Measurements from ENCODE around the gene KANSL2. TPM values are rescaled to one million over a fixed set of nuclear protein-coding genes. Genes with fewer than 3 reads are reported as not detected.
A peak's percentile ranks its signal among the peaks of the same experiment; 100 is the strongest.

The KANSL2 gene
- polyA plus RNA-seq (2011; rRNA removed) (59.4 and 62.8 TPM in 2 replicates), polyA plus RNA-seq (2017; fragmentation: RNase III; extraction: RNeasy Plus Mini Kit Qiagen cat#74134 plus additional on column Dnase treatment) (30.2 to 31.4 TPM (median 30.3 TPM) in 3 replicates), polyA minus RNA-seq (2011; rRNA and poly(A)+ RNA removed) (93.9 and 98.2 TPM in 2 replicates)
- polyA plus RNA-seq (2012; cell fraction: cytosol; rRNA removed) = 38.6 and 39.2 TPM in 2 replicates
- polyA plus RNA-seq (2012; cell fraction: nucleus; rRNA removed) = 35.2 and 40.2 TPM in 2 replicates

GRCh38 chr12:48681710-48682532 is at the start of gene KANSL2:
Gene KANSL2 (minus strand): TSS chr12:48682238. CDS start chr12:48681632, 606 bp downstream.
- H3K27ac ChIP-seq = peak within 1 kb of the TSS; percentile 93 to 98
- H3K4me2 ChIP-seq = peak within 1 kb of the TSS; percentile 90
- no peak for FAIRE-seq
- ATAC-seq = peak; percentile 98
- peak within 1 kb of the TSS; percentile 58 for H3K4me3 ChIP-seq
- peaks cover 32% of the 10 kb centered on the region for H3K4me1 ChIP-seq
- CTCF ChIA-PET = interaction anchor here (0.6 to 1.8 kb wide), 5 partner anchors 20 to 186 kb away, joined by 3 to 10 read pairs (median 4); no protein-coding TSS in a partner anchor
- TF ChIP-seq JUN (IDR thresholded peaks at IDR 0.05) = peak; percentile 71 to 90; a peak in 3 of 5 replicates
- TF ChIP-seq HES2 (IDR thresholded peaks at IDR 0.05) = no peak
- TF ChIP-seq TP53 (CRISPR knock-in tag; IDR thresholded peaks at IDR 0.05) = no peak
- 0 out of 2 replicates have a peak, but pooled peaks have one; percentile 25 for TF ChIP-seq TFCP2L1 (CRISPR knock-in tag; IDR thresholded peaks at IDR 0.05)
- TF ChIP-seq ELK1 (IDR thresholded peaks at IDR 0.05; ENCODE audit: low read depth, low read length) = no peak
- TF ChIP-seq FOXS1 (CRISPR knock-in tag; IDR thresholded peaks at IDR 0.05) = no peak
- peak; percentile 98 for TF ChIP-seq POLR2A (IDR thresholded peaks at IDR 0.05; ENCODE audit: low read length)
- no peak for TF ChIP-seq NPAS2 (CRISPR knock-in tag; IDR thresholded peaks at IDR 0.05; ENCODE audit: borderline replicate concordance)
- TF ChIP-seq MYC (IDR thresholded peaks at IDR 0.05; ENCODE audit: borderline replicate concordance, low read length) = peak; percentile 10
- no peak for TF ChIP-seq RARB (CRISPR knock-in tag; IDR thresholded peaks at IDR 0.05)
- peak; percentile 75 for TF ChIP-seq MAX (IDR thresholded peaks at IDR 0.05)
- peak; percentile 92 for TF ChIP-seq BCL3 (IDR thresholded peaks at IDR 0.05)
- peak; percentile 99 for TF ChIP-seq PHF8 (IDR thresholded peaks at IDR 0.05; ENCODE audit: borderline replicate concordance, low read depth)
- TF ChIP-seq HDAC2 (IDR thresholded peaks at IDR 0.05) = 0 out of 2 replicates have a peak, but pooled peaks have one; percentile 30
- TF ChIP-seq PBX3 (IDR thresholded peaks at IDR 0.05) = peak; percentile 35; the same call in 1 of the 2 replicates
- TF ChIP-seq POLR2AphosphoS2 (conservative IDR thresholded peaks at IDR 0.05; ENCODE audit: low read length) = no peak
- TF ChIP-seq KDM5A (IDR thresholded peaks at IDR 0.05) = peak; percentile 87
- TF ChIP-seq MAFK (IDR thresholded peaks at IDR 0.05; ENCODE audit: partially characterized antibody) = peak; percentile 6
- POLR2A ChIA-PET = interaction anchor here (0.6 to 1.6 kb wide), 10 partner anchors 9 to 201 kb away, joined by 3 to 11 read pairs (median 4); no protein-coding TSS in a partner anchor
- H3K9me3 ChIP-seq = no peaks in the 10 kb centered on the region
- DNase-seq (ENCODE audit: low read depth in 1 of 2, low spot score in 1 of 2) = peak; percentile 99
- WGBS (ENCODE audit: missing lambda C conversion rate) = under 1% methylated on average over 33 of the region's 64 CpGs

GRCh38 chr12:48728807-48729206 is 46.8 kb upstream of the KANSL2 start:
- FAIRE-seq = no peak

More at GRCh38 chr12:48728807-48729206, 46.8 kb upstream of the KANSL2 start:
- H3K27ac ChIP-seq = no peak overlapping the region
- H3K4me3 ChIP-seq = no peak overlapping the region
- POLR2A ChIA-PET = no interaction called here
- ATAC-seq (no peak), DNase-seq (ENCODE audit: low read depth in 1 of 2, low spot score in 1 of 2) (no peak)
- TF ChIP-seq FOSL2 (IDR thresholded peaks at IDR 0.05) (no peak), FOSL2 (CRISPR knock-in tag; IDR thresholded peaks at IDR 0.05) (no peak), SREBF2 (IDR thresholded peaks at IDR 0.05) (no peak), EHMT2 (IDR thresholded peaks at IDR 0.05; ENCODE audit: low read depth) (no peak), PBX3 (IDR thresholded peaks at IDR 0.05) (no peak), CTCF (IDR thresholded peaks at IDR 0.05) (no peak), ZC3H11A (IDR thresholded peaks at IDR 0.05) (no peak), HOXB5 (CRISPR knock-in tag; IDR thresholded peaks at IDR 0.05) (no peak), CEBPB (IDR thresholded peaks at IDR 0.05) (no peak), ELK1 (IDR thresholded peaks at IDR 0.05; ENCODE audit: low read depth, low read length) (no peak)
- H3K4me2 ChIP-seq = no peak overlapping the region
- no peaks in the 10 kb centered on the region for H3K4me1 ChIP-seq
- WGBS (ENCODE audit: missing lambda C conversion rate) = 75% methylated on average over 5 of the region's 5 CpGs
- no peaks in the 10 kb centered on the region for H3K9me3 ChIP-seq
- CTCF ChIA-PET = interaction anchor here (0.6 to 1.1 kb wide), 2 partner anchors 17 to 67 kb away, joined by 3 to 4 read pairs; no protein-coding TSS in a partner anchor

Measured in A549 (cell line).